SK-N-MC (cell line): ENCODE data around the gene GNG14.

ENCODE experiments used
- EZH2 ChIP-seq: fragments of 200-600 bp; sonication (generic); IDR thresholded peaks from one replicate; pipeline ENCODE4 v1.6.1; 2017; ENCODE audit warnings: antibody characterized with exemption
- FOXP2 ChIP-seq: optimal IDR thresholded peaks from 2 replicates; pipeline ENCODE3; 2011; ENCODE audit warnings: mild to moderate bottlenecking, moderate library complexity; ENCODE audit not compliant: insufficient read depth; ENCODE audit errors: extremely low read length, control extremely low read depth
- POLR2AphosphoS5 ChIP-seq: IDR thresholded peaks from 2 replicates; pipeline ENCODE4 v1.6.1; 2012; ENCODE audit warnings: mild to moderate bottlenecking, low read depth, low read length, borderline replicate concordance

- TF ChIP-seq EZH2 (no peak), POLR2AphosphoS5 (no peak), FOXP2 (no peak)
Observed at GRCh38 chr19:12694641-12695040, 6.8 kb downstream of the GNG14 start.
